H1 (cell line): Measurements from ENCODE around the gene CENPI. TPM values are rescaled to one million over a fixed set of nuclear protein-coding genes. Genes with fewer than 3 reads are reported as not detected.

ENCODE experiments used
- CTCF ChIA-PET: fragments of 300-600 bp; sonication (Branson Sonifier 250); formaldehyde crosslinking; loops from one replicate; lab custom pipeline; 2021; ENCODE audit not compliant: partially characterized antibody; lab: Charles Lee
- POLR2A ChIA-PET: fragments of 300-600 bp; sonication (Branson Sonifier 250); formaldehyde crosslinking; loops from one replicate; lab custom pipeline; 2021; ENCODE audit warnings: inconsistent platforms; ENCODE audit not compliant: partially characterized antibody; lab: Charles Lee
- DNase-seq, 2 experiments: peaks; one replicate each; pipeline versions ENCODE4 v3.0.0 to v3.0.0-alpha.2; 2010 to 2022; ENCODE audit warnings: low spot score in 2 of 2, low read depth in 1 of 2, mixed read lengths in 1 of 2
- FAIRE-seq: peaks from 2 replicates; lab custom pipeline; 2011; peaks lifted over from hg19 to GRCh38; lab: Jason Lieb, UNC
- H2AFZ ChIP-seq: 2 replicates; pipeline ENCODE4 v1.8.1; 2012; ENCODE audit warnings: low read length, inconsistent platforms
- H2AK5ac ChIP-seq: 2 replicates; pipeline ENCODE4 v1.6.1; 2013; ENCODE audit warnings: low read depth, low read length
- H2BK120ac ChIP-seq: replicated peaks from 2 replicates; pipeline ENCODE3; 2013; ENCODE audit warnings: low read depth, low read length, inconsistent platforms
- H2BK12ac ChIP-seq: 2 replicates; pipeline ENCODE4 v1.6.1; 2013; ENCODE audit warnings: low read depth, low read length
- H2BK15ac ChIP-seq: 2 replicates; pipeline ENCODE4 v1.6.1; 2013; ENCODE audit warnings: low read length
- H2BK20ac ChIP-seq: 2 replicates; pipeline ENCODE4 v1.6.1; 2013; ENCODE audit warnings: low read length
- H2BK5ac ChIP-seq: 2 replicates; pipeline ENCODE4 v1.6.1; 2013; ENCODE audit warnings: low read depth, low read length
- H3K14ac ChIP-seq: 2 replicates; pipeline ENCODE4 v1.6.1; 2013; ENCODE audit warnings: inconsistent platforms; ENCODE audit not compliant: insufficient read length
- H3K18ac ChIP-seq: 2 replicates; pipeline ENCODE4 v1.6.1; 2013; ENCODE audit warnings: low read length; ENCODE audit errors: extremely low read depth
- H3K23ac ChIP-seq: 2 replicates; pipeline ENCODE4 v1.6.1; 2013; ENCODE audit warnings: inconsistent platforms; ENCODE audit not compliant: insufficient read length
- H3K23me2 ChIP-seq: 2 replicates; pipeline ENCODE4 v1.6.1; 2013; ENCODE audit warnings: low read depth, low read length
- H3K27ac ChIP-seq: 2 replicates; pipeline ENCODE4 v1.6.1; 2011; ENCODE audit warnings: low read depth, low read length, inconsistent platforms
- H3K27me3 ChIP-seq, 4 experiments: replicated peaks in 1 of 4; 1 replicate in 1 of 4; 2 replicates in 3 of 4; pipeline versions ENCODE4 v1.6.1 to v1.8.1; 2011 to 2013; ENCODE audit warnings: low read length in 3 of 4, mild to moderate bottlenecking in 3 of 4, inconsistent platforms in 2 of 4, mixed read lengths in 2 of 4, moderate library complexity in 1 of 4; ENCODE audit not compliant: control insufficient read depth in 3 of 4, insufficient read depth in 3 of 4; ENCODE audit errors: extremely low read depth in 1 of 4
- H3K36me3 ChIP-seq, 4 experiments: 2 replicates each; pipeline versions ENCODE4 v1.6.1 to v1.8.1; 2011 to 2013; ENCODE audit warnings: mild to moderate bottlenecking in 4 of 4, low read length in 3 of 4, moderate library complexity in 2 of 4, control low read depth in 1 of 4, inconsistent platforms in 1 of 4; ENCODE audit not compliant: insufficient read depth in 4 of 4, control insufficient read depth in 2 of 4
- H3K4ac ChIP-seq: replicated peaks from 2 replicates; pipeline ENCODE3; 2013; ENCODE audit warnings: low read length, low read depth, mixed read lengths, inconsistent platforms; ENCODE audit not compliant: insufficient read length
- H3K4me1 ChIP-seq, 4 experiments: replicated peaks in 1 of 4; 1 replicate in 1 of 4; 2 replicates in 3 of 4; pipeline versions ENCODE4 v1.6.1 to v1.8.1; 2011 to 2013; ENCODE audit warnings: low read length in 3 of 4, inconsistent platforms in 2 of 4, mixed read lengths in 1 of 4; ENCODE audit not compliant: insufficient read depth in 4 of 4, control insufficient read depth in 3 of 4
- H3K4me2 ChIP-seq, 2 experiments: 2 replicates each; pipeline versions ENCODE4 v1.6.1 to v1.8.1; 2011 to 2013; ENCODE audit warnings: low read depth in 2 of 2, low read length in 2 of 2, control low read depth in 1 of 2, inconsistent platforms in 1 of 2, mild to moderate bottlenecking in 1 of 2; ENCODE audit not compliant: insufficient read depth in 1 of 2
- H3K4me3 ChIP-seq, 4 experiments: fragments of 200-600, 300-600 bp in 1 of 4; sonication (generic), shearing (Covaris generic), sonication (Bioruptor Twin) in 1 of 4; 2 replicates each; pipeline versions ENCODE4 v1.5.1 to v1.8.1; 2011 to 2016; ENCODE audit warnings: low read length in 4 of 4, low read depth in 3 of 4, control low read depth in 2 of 4, inconsistent platforms in 2 of 4, mild to moderate bottlenecking in 2 of 4, mixed read lengths in 1 of 4, moderate library complexity in 1 of 4; ENCODE audit not compliant: insufficient read depth in 2 of 4; ENCODE audit errors: extremely low read depth in 1 of 4
- H3K56ac ChIP-seq: replicated peaks from 2 replicates; pipeline ENCODE3; 2013; ENCODE audit warnings: low read depth, mild to moderate bottlenecking, mixed read lengths, low read length, inconsistent platforms; ENCODE audit not compliant: insufficient read length
- H3K79me1 ChIP-seq: 2 replicates; pipeline ENCODE4 v1.6.1; 2013; ENCODE audit warnings: low read depth, low read length, control low read depth
- H3K79me2 ChIP-seq, 2 experiments: 2 replicates each; pipeline versions ENCODE4 v1.6.1 to v1.8.1; 2012 to 2013; ENCODE audit warnings: low read length in 2 of 2, mild to moderate bottlenecking in 2 of 2, inconsistent platforms in 1 of 2; ENCODE audit not compliant: insufficient read depth in 2 of 2, control insufficient read depth in 1 of 2
- H3K9ac ChIP-seq, 4 experiments: replicated peaks in 1 of 4; 1 replicate in 1 of 4; 2 replicates in 3 of 4; pipeline versions ENCODE4 v1.6.1 to v1.8.1; 2011 to 2013; ENCODE audit warnings: low read depth in 3 of 4, low read length in 3 of 4, control low read depth in 2 of 4, mild to moderate bottlenecking in 2 of 4, moderate library complexity in 2 of 4, inconsistent platforms in 1 of 4; ENCODE audit errors: extremely low read depth in 1 of 4
- H3K9me3 ChIP-seq, 2 experiments: 2 replicates each; pipeline versions ENCODE4 v1.6.1 to v1.8.1; 2012 to 2013; ENCODE audit warnings: mild to moderate bottlenecking in 2 of 2, moderate library complexity in 2 of 2, control low read depth in 1 of 2, inconsistent platforms in 1 of 2, low read depth in 1 of 2, low read length in 1 of 2, mixed read lengths in 1 of 2; ENCODE audit not compliant: insufficient read depth in 2 of 2
- H4K20me1 ChIP-seq, 2 experiments: replicated peaks in 1 of 2; 2 replicates each; pipeline versions ENCODE3 to v1.8.1; 2011 to 2013; ENCODE audit warnings: inconsistent platforms in 2 of 2, low read length in 2 of 2, mild to moderate bottlenecking in 1 of 2; ENCODE audit not compliant: insufficient read depth in 2 of 2, control insufficient read depth in 1 of 2
- H4K5ac ChIP-seq: 2 replicates; pipeline ENCODE4 v1.6.1; 2013; ENCODE audit warnings: low read length, low read depth, mixed read lengths, inconsistent platforms; ENCODE audit not compliant: insufficient read length
- H4K8ac ChIP-seq: 2 replicates; pipeline ENCODE4 v1.8.0; 2013; ENCODE audit warnings: mild to moderate bottlenecking, moderate library complexity, low read length, inconsistent platforms; ENCODE audit not compliant: insufficient read depth; ENCODE audit errors: extremely low read depth
- H4K91ac ChIP-seq: replicated peaks from 2 replicates; pipeline ENCODE3; 2013; ENCODE audit warnings: low read length, mixed read lengths, inconsistent platforms; ENCODE audit not compliant: insufficient read length
- CBX5 ChIP-seq: fragments of 300-800, 300-1000 bp; sonication (generic); IDR thresholded peaks from 2 replicates; pipeline ENCODE4 v1.7.1; 2016; ENCODE audit warnings: antibody characterized with exemption, low read length, low read depth
- KDM1A ChIP-seq: fragments of 200-600, 300-600 bp; sonication (generic); IDR thresholded peaks from 2 replicates; pipeline ENCODE4 v1.7.1; 2016; ENCODE audit warnings: mild to moderate bottlenecking, low read length, borderline replicate concordance
- KDM4A ChIP-seq: IDR thresholded peaks from one replicate; pipeline ENCODE4 v1.7.1; 2012; ENCODE audit warnings: low read depth, mild to moderate bottlenecking, moderate library complexity, low read length, inconsistent platforms; ENCODE audit not compliant: severe bottlenecking
- SIX5 ChIP-seq: IDR thresholded peaks from 2 replicates; pipeline ENCODE4 v1.6.1; 2011; ENCODE audit warnings: mild to moderate bottlenecking, low read depth, low read length
- WGBS, 2 experiments: shearing (Covaris generic) in 1 of 2; methylation state at CpG; one replicate each; pipeline versions ENCODE4 v1.1.6 to v1.1.7; 2013 to 2015; ENCODE audit warnings: low lambda C conversion rate in 2 of 2, mixed read lengths in 2 of 2, inconsistent platforms in 1 of 2, low coverage in 1 of 2, missing lambda C conversion rate in 1 of 2; ENCODE audit not compliant: insufficient replicate concordance in 2 of 2, insufficient coverage in 1 of 2, insufficient read length in 1 of 2; ENCODE audit errors: extremely low coverage in 1 of 2, missing lambda C conversion rate in 1 of 2; 5-methylcytosine and 5-hydroxymethylcytosine counted together
- polyA plus RNA-seq, 7 experiments: library from polyadenylated mRNA; depleted of rRNA in 3 of 7; stranded (reverse) in 5 of 7; unstranded in 2 of 7; fragments of >200 nt in 5 of 7; fragments of 200-250 nt in 2 of 7; gene quantifications; 1 replicate in 5 of 7; 2 replicates in 1 of 7; 4 replicates in 1 of 7; pipeline versions ENCODE4 v1.2.1 to v1.2.3, GENCODE V29; 2011 to 2013; ENCODE audit warnings: missing spikeins in 2 of 7, mixed read lengths in 2 of 7
- total RNA-seq: library from RNA; stranded (reverse); fragmentation: NEBNext Ultra II Directional; extraction: Animal tissue kit (Norgen Biotek cat#: 25700); gene quantifications from 2 replicates; pipeline ENCODE4 v1.2.1, GENCODE V29; 2021
- TF ChIP-seq, protein P1 (sequence below): IDR thresholded peaks from 2 replicates; pipeline ENCODE4 v1.6.1; 2011; ENCODE audit warnings: low read depth, mild to moderate bottlenecking, low read length; ENCODE audit not compliant: insufficient read depth

The CENPI gene
- total and polyA plus RNA-seq, 2 of the 8 experiments (the other 6 are each of a cell fraction or from before 2014, with no cell fraction given): 7.2 to 22.5 TPM

DNA sequence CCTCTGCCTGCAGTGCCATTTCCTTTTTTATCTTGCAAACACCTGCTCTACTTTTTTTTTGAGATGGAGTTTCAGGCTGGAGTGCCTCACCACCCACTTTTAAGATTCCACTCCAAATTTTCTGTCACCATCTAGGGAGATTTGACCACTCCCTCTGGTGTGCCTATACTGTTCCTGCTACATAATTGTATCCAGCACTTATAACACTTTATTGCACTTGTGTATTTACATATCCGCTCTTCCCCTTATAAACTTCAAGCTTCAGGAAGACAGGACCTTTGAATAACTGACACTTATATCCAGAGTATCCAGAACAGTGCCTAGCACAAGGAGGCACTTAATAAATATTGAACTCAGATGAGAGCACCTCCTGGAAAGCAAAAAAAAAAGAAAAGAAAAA is 6.2 kb upstream of the CENPI start:
- Histone ChIP-seq H3K9ac (no peak overlapping the region), H3K4me1 (no peaks in the 10 kb centered on the region), H3K79me1 (no peaks in the 10 kb centered on the region), H4K5ac (no peak overlapping the region), H2BK15ac (no peak overlapping the region), H3K23ac (no peak overlapping the region), H3K14ac (no peak overlapping the region), H3K4ac (no peak overlapping the region), H3K4me2 (no peak overlapping the region), H2BK12ac (no peak overlapping the region), H4K20me1 (no peaks in the 10 kb centered on the region), H3K27me3 (no peaks in the 10 kb centered on the region), H2AFZ (no peak overlapping the region), H3K9me3 (no peaks in the 10 kb centered on the region), H3K36me3 (no peaks in the 10 kb centered on the region), H4K91ac (no peak overlapping the region), H3K18ac (no peak overlapping the region), H2BK20ac (no peak overlapping the region), H2AK5ac (no peak overlapping the region), H3K23me2 (no peaks in the 10 kb centered on the region; the same call in 1 of the 2 replicates), H3K27ac (no peak overlapping the region), H3K79me2 (no peaks in the 10 kb centered on the region), H3K56ac (no peak overlapping the region), H2BK5ac (no peak overlapping the region), H2BK120ac (no peak overlapping the region), H4K8ac (no peak overlapping the region), H3K4me3 (no peak overlapping the region)
- TF ChIP-seq, protein P1, sequence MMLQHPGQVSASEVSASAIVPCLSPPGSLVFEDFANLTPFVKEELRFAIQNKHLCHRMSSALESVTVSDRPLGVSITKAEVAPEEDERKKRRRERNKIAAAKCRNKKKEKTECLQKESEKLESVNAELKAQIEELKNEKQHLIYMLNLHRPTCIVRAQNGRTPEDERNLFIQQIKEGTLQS: no peak
- TF ChIP-seq KDM4A (no peak), SIX5 (no peak), KDM1A (no peak), CBX5 (no peak)
- DNase-seq (no peak), FAIRE-seq (no peak)
- ChIA-PET POLR2A (interaction anchor here (1.7 kb wide), 1 partner anchor 12 kb away, joined by 7 read pairs; no protein-coding TSS in a partner anchor), CTCF (interaction anchor here (0.7 kb wide), 1 partner anchor 97 kb away, joined by 3 read pairs; no protein-coding TSS in a partner anchor)
- no CpG with 5 or more reads among the region's 1 CpG for WGBS, 2 experiments
